K562 treated with DMSO at 1 percent for 48 hours (cell line): ENCODE data around the gene MOSPD3. TPM values are rescaled to one million over a fixed set of nuclear protein-coding genes. Genes with fewer than 3 reads are reported as not detected.

ENCODE experiments used
- total RNA-seq: library from RNA; unstranded; fragments of 300-600 nt; gene quantifications from 2 replicates; pipeline ENCODE4 v1.2.3, GENCODE V29; 2022; ENCODE audit warnings: low replicate concordance; ENCODE audit errors: extremely low read depth

The MOSPD3 gene, protein sequence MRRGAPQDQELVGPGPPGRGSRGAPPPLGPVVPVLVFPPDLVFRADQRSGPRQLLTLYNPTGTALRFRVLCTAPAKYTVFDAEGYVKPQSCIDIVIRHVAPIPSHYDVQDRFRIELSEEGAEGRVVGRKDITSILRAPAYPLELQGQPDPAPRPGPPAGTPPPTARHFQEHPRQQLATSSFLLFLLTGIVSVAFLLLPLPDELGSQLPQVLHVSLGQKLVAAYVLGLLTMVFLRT
- not detected in 2 replicates for total RNA-seq

DNA sequence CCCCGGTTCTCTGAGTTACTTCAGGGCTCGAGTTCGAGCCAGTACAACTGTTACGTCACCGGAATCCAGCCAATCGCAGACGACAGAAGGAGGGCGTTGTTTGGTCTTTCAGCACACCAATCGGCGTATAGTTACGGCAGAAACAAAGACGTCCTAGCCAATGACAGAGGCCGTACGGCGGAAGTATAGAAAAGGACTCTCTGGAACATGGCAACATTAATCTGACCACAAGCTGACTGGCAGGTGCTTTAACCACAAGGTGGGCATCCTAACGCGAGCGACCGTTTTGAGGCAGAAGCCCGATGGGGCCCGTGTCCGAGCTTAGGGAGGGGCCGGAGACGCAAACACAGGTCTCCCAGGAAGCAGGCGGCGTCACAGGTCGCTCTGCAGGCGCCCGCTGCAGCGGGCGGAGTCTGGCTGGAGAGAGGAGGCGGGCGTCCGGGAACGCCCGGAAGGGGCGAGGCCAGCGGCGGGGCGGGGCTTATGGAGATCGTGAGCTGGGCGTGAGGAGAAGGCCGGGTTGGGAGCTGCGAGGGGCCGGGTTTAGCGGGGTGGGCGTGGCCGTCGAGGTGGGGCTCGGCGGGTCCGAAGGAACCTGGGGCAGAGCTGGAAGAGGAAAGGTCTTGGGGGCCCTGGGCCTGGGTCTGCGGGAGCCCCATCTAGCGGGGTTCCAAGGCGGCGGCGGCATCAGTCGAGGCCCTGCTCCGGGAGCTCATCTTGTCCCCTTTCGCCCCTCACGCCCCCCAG lies at the start of gene MOSPD3:
Gene MOSPD3, plus strand, starts transcription at position 558 of the 747 bp plus-strand sequence. CDS start 252 bp downstream, outside the sequence.

DNA sequence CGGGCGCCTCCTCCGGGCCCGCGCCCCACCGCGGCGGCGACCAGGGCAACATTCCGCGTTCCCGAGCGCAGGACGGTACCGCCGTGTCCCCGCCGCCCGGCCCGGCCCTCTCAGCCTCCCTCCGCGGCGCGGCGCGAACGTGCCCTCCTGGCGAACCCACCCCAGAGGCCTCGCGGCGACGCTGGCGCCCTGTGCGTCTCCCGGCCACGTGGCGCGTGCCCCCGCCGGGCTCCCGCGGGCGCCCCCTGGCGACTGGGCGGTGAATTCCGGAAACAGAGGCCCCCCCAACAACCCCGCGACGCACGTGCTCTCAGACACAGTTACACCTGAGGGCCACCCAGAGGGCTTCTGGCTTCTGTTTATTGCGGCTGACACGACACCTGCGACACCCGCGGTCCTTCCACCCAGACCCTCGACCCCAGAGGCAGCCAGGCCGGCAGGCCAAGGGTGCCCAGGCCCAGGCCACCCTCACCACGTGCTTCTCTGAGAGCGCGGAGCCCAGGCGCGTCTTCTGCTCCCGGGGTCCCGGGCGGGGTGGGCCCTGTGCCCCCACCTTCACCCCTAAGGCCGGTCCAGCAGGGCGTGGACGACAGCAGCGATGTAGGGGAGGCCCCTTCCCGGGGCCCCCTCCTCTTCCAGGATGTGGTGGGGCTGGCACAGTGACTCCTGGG lies 38.5 kb upstream of the MOSPD3 start, which contains the start of gene SAP25:
Gene SAP25, minus strand, starts transcription at position 210 of the 671 bp plus-strand sequence. Its CDS starts 158 bp downstream, at position 52.

DNA sequence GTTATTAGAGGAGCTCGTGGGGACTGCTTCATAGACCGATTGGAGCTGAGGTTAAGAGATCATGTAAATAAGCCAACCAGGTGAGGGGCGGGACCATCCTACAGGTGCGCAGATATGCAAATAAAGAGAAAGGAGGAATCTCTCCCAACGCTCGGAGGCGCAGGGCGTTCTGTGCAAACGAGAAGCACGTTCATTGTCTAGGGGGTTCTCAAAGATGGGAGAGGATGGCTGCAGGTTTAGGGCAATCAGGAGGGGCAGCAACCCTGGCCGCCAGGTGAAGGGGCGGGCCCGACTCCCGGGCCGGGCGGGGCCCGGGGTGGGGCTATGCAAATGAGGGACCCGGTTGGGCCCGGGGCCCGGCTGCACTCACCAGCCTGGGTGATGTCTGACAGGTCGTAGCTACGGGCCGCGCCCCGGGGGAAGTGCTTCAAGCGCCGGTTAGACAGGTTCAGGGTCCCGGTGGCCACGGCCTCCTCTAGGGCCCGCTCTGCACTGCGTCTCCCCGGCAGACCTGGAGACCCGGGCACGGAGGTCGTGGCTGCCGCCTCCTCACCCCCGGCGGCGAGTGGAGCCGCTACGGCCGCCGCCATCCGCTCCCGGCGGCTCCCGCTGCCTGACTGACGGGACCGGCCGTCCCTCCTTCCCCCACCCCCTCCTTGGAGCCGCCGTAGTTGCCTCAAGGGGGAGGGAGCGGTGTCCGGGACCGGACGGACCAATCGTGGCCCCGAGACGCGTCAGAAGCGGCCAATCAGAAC lies 26.7 kb upstream of the MOSPD3 start, which contains the start of gene LRCH4:
Gene LRCH4, minus strand, starts transcription at position 619 of the 755 bp plus-strand sequence. Its CDS starts 29 bp downstream, at position 590.

DNA sequence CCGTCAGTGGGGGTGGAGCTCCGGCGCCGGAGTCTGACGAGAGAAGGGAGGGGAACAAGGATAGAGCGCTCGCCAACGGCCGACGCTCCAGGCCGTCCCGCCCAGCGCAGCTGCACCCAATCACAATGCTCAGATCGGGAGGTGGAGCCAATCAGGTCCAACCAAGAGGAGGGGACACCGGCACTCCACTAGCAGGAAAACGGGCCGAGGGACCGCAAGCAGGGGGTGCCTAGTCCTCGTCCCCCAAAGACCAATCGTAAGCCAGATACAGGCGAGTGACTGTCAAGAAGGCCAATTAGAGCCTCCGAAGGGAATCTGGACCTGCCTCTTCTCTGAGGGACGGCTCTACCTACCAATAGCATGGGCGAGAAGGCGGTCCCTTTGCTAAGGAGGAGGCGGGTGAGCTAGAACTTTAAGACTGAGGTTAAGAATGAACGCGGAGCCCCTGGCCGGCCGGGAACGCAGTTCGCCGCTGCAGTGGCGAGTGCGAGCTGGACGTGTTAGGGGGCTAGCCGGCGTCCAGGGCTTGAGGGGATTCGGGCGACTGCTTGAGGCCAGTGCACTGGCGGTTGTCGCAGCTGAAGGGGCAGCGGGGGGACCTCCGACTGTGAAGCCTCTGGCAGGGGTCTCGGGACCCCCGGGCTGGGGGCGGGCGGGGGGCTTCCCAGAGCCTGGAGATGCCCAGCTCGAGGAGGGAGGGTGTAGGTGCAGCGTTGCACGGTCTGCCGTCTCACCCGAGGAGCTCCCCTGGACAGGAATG lies 25.9 kb upstream of the MOSPD3 start, which contains the start of gene FBXO24:
Gene FBXO24, plus strand, starts transcription at position 63 of the 760 bp plus-strand sequence. Its CDS starts 298 bp downstream, at position 361.

DNA sequence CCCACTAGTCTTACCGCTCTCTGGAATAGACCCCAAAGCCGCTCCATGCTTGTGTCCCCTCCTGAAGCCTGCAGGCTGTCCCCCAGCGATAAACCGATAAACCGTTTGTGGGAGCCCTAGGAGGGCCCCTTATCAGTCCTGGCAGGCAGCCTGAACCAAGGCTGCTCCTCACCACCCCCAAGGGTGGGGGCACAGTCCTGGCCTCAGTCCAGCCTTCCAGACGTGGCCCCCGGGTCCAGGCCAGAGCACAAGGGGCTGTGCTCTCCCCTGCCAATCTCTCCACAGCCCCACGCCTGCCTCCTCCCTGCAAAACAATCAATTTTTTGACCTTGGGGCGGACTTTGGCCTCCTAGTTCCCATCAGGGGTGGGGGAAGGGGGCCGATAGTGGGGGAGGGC lies 29.1 kb downstream of the MOSPD3 start, which contains the start of gene TFR2:
Gene TFR2, minus strand, starts transcription at position 90 of the 397 bp plus-strand sequence. Its CDS starts 43 bp downstream, at position 47.

DNA sequence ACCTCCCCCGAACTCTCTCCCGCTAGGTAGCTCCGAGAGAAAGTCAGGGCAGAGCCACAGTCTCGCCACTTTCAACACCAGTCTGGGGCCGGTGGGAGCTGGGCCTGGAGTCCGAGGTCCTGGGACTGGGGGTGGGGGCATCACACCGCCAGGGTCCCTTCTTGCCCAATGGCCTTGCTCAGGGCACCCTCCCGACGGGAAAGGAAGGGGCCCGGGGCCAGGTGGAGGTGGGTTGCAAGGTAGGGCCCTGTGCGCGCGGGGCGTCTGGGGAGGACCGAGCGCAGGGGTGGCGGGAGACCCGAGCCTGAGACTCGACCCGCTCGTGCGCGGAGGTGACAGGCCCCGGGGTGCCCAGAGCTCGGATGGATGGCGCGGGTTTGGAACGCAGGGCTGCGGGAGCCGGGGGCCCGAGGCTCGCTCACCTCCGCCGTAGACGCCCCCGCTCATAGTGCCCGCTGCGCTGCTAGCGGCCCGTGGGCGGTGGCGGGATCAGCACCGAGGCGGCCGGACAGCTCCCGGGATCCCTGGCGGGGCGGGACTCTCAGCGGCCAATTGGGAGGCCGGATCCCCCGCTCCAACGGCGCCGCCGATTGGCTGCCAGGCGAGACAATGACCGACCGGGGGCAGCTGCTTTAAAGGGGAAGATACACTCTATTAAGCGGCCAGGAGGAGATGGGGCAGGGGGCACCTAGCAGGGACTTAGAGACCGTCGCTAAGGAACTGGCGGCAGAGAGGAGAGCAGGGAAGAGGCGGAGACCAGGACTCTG lies 43.8 kb downstream of the MOSPD3 start, which contains the start of gene ACTL6B:
Gene ACTL6B, minus strand, starts transcription at position 541 of the 767 bp plus-strand sequence. Its CDS starts 94 bp downstream, at position 447.

Other genes starting within 250 kb of the MOSPD3 start
- not detected in 2 replicates for gene PILRA, start 239.1 kb upstream of the MOSPD3 start, total RNA-seq
- gene ZCWPW1, start 183.8 kb upstream of the MOSPD3 start, total RNA-seq: not detected in 2 replicates
- not detected in 2 replicates for gene MEPCE, start 182.7 kb upstream of the MOSPD3 start, total RNA-seq
- gene PPP1R35, start 176.0 kb upstream of the MOSPD3 start, total RNA-seq: not detected in 2 replicates
- not detected in 2 replicates for gene SPACDR, start 148.3 kb upstream of the MOSPD3 start, total RNA-seq
- 576 TPM in 1 of 2 replicates, not detected in the other for gene TSC22D4, start 133.3 kb upstream of the MOSPD3 start, total RNA-seq
- not detected in 2 replicates for gene NYAP1, start 128.6 kb upstream of the MOSPD3 start, total RNA-seq
- not detected in 2 replicates for gene AGFG2, start 73.3 kb upstream of the MOSPD3 start, total RNA-seq
- not detected in 2 replicates for gene SAP25, start 38.6 kb upstream of the MOSPD3 start, total RNA-seq
- gene LRCH4, start 26.4 kb upstream of the MOSPD3 start, total RNA-seq: not detected in 2 replicates
- gene FBXO24, start 26.2 kb upstream of the MOSPD3 start, total RNA-seq: not detected in 2 replicates
- not detected in 2 replicates for gene PCOLCE, start 10.2 kb upstream of the MOSPD3 start, total RNA-seq
- gene TFR2, start 29.0 kb downstream of the MOSPD3 start, total RNA-seq: not detected in 2 replicates
- gene ACTL6B, start 43.9 kb downstream of the MOSPD3 start, total RNA-seq: not detected in 2 replicates
- 1,248 TPM in 1 of 2 replicates, not detected in the other for gene GNB2, start 61.2 kb downstream of the MOSPD3 start, total RNA-seq
- not detected in 2 replicates for gene GIGYF1, start 81.7 kb downstream of the MOSPD3 start, total RNA-seq
- gene POP7, start 93.6 kb downstream of the MOSPD3 start, total RNA-seq: not detected in 2 replicates
- gene EPO, start 107.9 kb downstream of the MOSPD3 start, total RNA-seq: not detected in 2 replicates
- not detected in 2 replicates for gene ZAN, start 121.1 kb downstream of the MOSPD3 start, total RNA-seq
- gene EPHB4, start 215.0 kb downstream of the MOSPD3 start, total RNA-seq: not detected in 2 replicates
- not detected in 2 replicates for gene SLC12A9, start 240.2 kb downstream of the MOSPD3 start, total RNA-seq